ENCODE data around the gene CLTC. TPM values are rescaled to one million over a fixed set of nuclear protein-coding genes. Genes with fewer than 3 reads are reported as not detected.

Gene CLTC
- total and polyA plus RNA-seq, 2 of the 4 experiments (the other 2 are of a cell fraction): 181 to 641 TPM

- Histone ChIP-seq H4K5ac (ENCODE audit: low read depth, low read length) (no peak overlapping the region), H2BK20ac (ENCODE audit: low read depth, low read length) (no peak overlapping the region), H2BK5ac (ENCODE audit: low read depth, low read length, poor library complexity, severe bottlenecking) (no peak overlapping the region), H3K14ac (replicated peaks; ENCODE audit: low read depth, low read length) (no peak overlapping the region), H2AK5ac (ENCODE audit: low read depth, low read length) (no peak overlapping the region), H2AFZ (replicated peaks; ENCODE audit: low read length, poor library complexity) (no peak overlapping the region), H3K56ac (ENCODE audit: extremely low read depth, insufficient read depth, low read length) (no peak overlapping the region), H3K27ac (ENCODE audit: insufficient read depth, low read length) (no peak overlapping the region), H4K8ac (ENCODE audit: low read depth in 2 of 2, low read length in 2 of 2) (no peak overlapping the region), H2BK120ac (ENCODE audit: low read depth, low read length) (no peak overlapping the region), H3K36me3 (ENCODE audit: control insufficient read depth, insufficient read depth, low read length) (peaks cover 16% of the 10 kb centered on the region), H3K23ac (ENCODE audit: low read depth, low read length) (no peak overlapping the region), H3K18ac (ENCODE audit: low read depth, low read length) (no peak overlapping the region), H3K79me1 (ENCODE audit: low read depth in 1 of 2, low read length in 2 of 2) (peaks cover 6 to 48% of the 10 kb centered on the region in 2 experiments; a peak in 3 of 4 replicates), H3K4ac (ENCODE audit: low read depth, low read length) (no peak overlapping the region), H2BK15ac (ENCODE audit: low read depth, low read length) (no peak overlapping the region), H3K4me3 (ENCODE audit: insufficient read depth, low read depth, low read length) (no peak overlapping the region), H4K20me1 (ENCODE audit: insufficient read depth, low read length) (peaks cover 97% of the 10 kb centered on the region), H3K9me3 (ENCODE audit: control insufficient read depth, insufficient read depth, low read length) (no peaks in the 10 kb centered on the region), H3K27me3 (ENCODE audit: control insufficient read depth, insufficient read depth, low read length) (no peaks in the 10 kb centered on the region), H3K9me1 (ENCODE audit: insufficient read depth, low read length) (peaks cover 2% of the 10 kb centered on the region; the same call in 1 of the 2 replicates), H4K91ac (ENCODE audit: insufficient read depth, low read depth, low read length) (no peak overlapping the region), H3K4me1 (ENCODE audit: control insufficient read depth, insufficient read depth, low read length) (peaks cover 2% of the 10 kb centered on the region; the same call in 1 of the 2 replicates), H3K9ac (ENCODE audit: low read depth, low read length) (no peak overlapping the region), H2AK9ac (replicated peaks; ENCODE audit: low read depth, low read length, poor library complexity) (no peak overlapping the region), H3K4me2 (ENCODE audit: low read depth, low read length) (no peak overlapping the region)
- TF ChIP-seq MAZ (IDR thresholded peaks at IDR 0.05; ENCODE audit: borderline replicate concordance, low read depth, low read length) (no peak), NFE2L2 (IDR thresholded peaks at IDR 0.05; ENCODE audit: low read depth, low read length) (no peak), RAD21 (IDR thresholded peaks at IDR 0.05; ENCODE audit: low read length) (no peak), SMC3 (IDR thresholded peaks at IDR 0.05; ENCODE audit: low read depth, low read length) (no peak), MAFK (IDR thresholded peaks at IDR 0.05; ENCODE audit: low read depth, low read length) (no peak)
- DNase-seq (no peak), ATAC-seq (ENCODE audit: low read depth) (no peak)
- no CpG with 5 or more reads among the region's 1 CpG for WGBS, 2 experiments (ENCODE audit: extremely low coverage in 2 of 2, insufficient read length in 1 of 2)
- POLR2A ChIA-PET (ENCODE audit: unreplicated experiment): no interaction called here
- CTCF ChIA-PET: interaction anchor here (0.6 kb wide), 1 partner anchor 329 kb away, joined by 3 read pairs; no protein-coding TSS in a partner anchor
- dilution Hi-C loops (cut with HindIII; ENCODE audit: low sequenced_read_pairs, unreplicated experiment): no loop called here
- intact Hi-C loops (cut with micrococcal nuclease): no loop called here
- no TSS peak for BruUV-seq (replicated peaks)
- in situ Hi-C loops (cut with MboI; ENCODE audit: low sequenced_read_pairs): no loop called here
Observed at GRCh38 chr17:59642565-59642964, 22.9 kb downstream of the CLTC start.
